Astrocyte (in vitro differentiated cells and primary cell): ENCODE results near the gene ANO7.

Source experiments
- EZH2 ChIP-seq: IDR thresholded peaks from 2 replicates; pipeline ENCODE4 v1.6.1; 2012; ENCODE audit warnings: mild to moderate bottlenecking, low read length, inconsistent platforms; ENCODE audit not compliant: insufficient read depth
- TF ChIP-seq, protein P1 (sequence below): IDR thresholded peaks from 2 replicates; pipeline ENCODE4 v1.5.1; 2011; ENCODE audit warnings: low read depth, mild to moderate bottlenecking, inconsistent platforms, low read length, moderate library complexity; ENCODE audit not compliant: insufficient read depth

GRCh38 chr2:241213567-241213966, 25.1 kb downstream of the ANO7 start:
- TF ChIP-seq, protein P1, sequence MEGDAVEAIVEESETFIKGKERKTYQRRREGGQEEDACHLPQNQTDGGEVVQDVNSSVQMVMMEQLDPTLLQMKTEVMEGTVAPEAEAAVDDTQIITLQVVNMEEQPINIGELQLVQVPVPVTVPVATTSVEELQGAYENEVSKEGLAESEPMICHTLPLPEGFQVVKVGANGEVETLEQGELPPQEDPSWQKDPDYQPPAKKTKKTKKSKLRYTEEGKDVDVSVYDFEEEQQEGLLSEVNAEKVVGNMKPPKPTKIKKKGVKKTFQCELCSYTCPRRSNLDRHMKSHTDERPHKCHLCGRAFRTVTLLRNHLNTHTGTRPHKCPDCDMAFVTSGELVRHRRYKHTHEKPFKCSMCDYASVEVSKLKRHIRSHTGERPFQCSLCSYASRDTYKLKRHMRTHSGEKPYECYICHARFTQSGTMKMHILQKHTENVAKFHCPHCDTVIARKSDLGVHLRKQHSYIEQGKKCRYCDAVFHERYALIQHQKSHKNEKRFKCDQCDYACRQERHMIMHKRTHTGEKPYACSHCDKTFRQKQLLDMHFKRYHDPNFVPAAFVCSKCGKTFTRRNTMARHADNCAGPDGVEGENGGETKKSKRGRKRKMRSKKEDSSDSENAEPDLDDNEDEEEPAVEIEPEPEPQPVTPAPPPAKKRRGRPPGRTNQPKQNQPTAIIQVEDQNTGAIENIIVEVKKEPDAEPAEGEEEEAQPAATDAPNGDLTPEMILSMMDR = no peak
- no peak for TF ChIP-seq EZH2
